ENCODE results near the gene NTNG1. TPM values are rescaled to one million over a fixed set of nuclear protein-coding genes. Genes with fewer than 3 reads are reported as not detected.

NTNG1 gene
- total and polyA plus RNA-seq, 2 of the 13 experiments (the other 11 are each of a cell fraction or from before 2014, with no cell fraction given): not detected

DNA sequence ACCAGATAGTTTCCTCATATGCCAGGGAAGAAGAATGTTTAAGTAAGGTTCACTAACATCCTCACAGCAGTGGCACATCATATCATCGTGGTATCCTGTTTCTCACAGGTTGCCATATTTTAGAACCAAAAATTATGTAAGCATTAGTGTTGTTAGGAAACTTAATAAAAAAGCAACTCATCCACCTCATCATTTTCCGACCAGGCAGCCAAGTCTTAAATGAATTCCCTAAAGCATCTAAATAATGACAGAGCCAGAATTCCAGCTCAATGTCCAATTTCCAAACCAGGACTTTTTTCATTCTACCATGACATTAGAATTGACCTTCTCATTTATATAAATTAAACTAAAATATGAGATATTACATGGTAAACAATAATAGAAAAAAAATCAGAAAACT, 272.7 kb downstream of the NTNG1 start:
- H3K4me3 ChIP-seq (replicated peaks in 1 of 3; ENCODE audit: insufficient read depth in 1 of 3, low read depth in 2 of 3, low read length in 3 of 3): no peak overlapping the region
- H4K20me1 ChIP-seq (ENCODE audit: insufficient read depth, low read length): no peaks in the 10 kb centered on the region
- no peak overlapping the region for H3K4me2 ChIP-seq (ENCODE audit: low read depth, low read length)
- H3K27ac ChIP-seq (ENCODE audit: extremely low read length, insufficient read depth, low read length): no peak overlapping the region
- no peaks in the 10 kb centered on the region for H3K27me3 ChIP-seq (ENCODE audit: control insufficient read depth in 1 of 2, insufficient read depth in 2 of 2, low read length in 2 of 2)
- H3K9ac ChIP-seq (ENCODE audit: insufficient read depth, low read depth, low read length): no peak overlapping the region
- intact Hi-C loops (cut with micrococcal nuclease; ENCODE audit: unreplicated experiment): no loop called here
- no peak for ATAC-seq
- H3K9me3 ChIP-seq (ENCODE audit: low read length): no peaks in the 10 kb centered on the region
- no peaks in the 10 kb centered on the region for H3K4me1 ChIP-seq (ENCODE audit: insufficient read depth, low read length)
- CTCF ChIA-PET (ENCODE audit: low intra/inter-chr PET ratio, low total read pairs): no interaction called here
- DNase-seq (ENCODE audit: low spot score): no peak
- WGBS (ENCODE audit: low lambda C conversion rate): 30% methylated on average over 2 of the region's 2 CpGs
- TF ChIP-seq SMARCC2 (IDR thresholded peaks at IDR 0.05): no peak
- TF ChIP-seq, protein P1, sequence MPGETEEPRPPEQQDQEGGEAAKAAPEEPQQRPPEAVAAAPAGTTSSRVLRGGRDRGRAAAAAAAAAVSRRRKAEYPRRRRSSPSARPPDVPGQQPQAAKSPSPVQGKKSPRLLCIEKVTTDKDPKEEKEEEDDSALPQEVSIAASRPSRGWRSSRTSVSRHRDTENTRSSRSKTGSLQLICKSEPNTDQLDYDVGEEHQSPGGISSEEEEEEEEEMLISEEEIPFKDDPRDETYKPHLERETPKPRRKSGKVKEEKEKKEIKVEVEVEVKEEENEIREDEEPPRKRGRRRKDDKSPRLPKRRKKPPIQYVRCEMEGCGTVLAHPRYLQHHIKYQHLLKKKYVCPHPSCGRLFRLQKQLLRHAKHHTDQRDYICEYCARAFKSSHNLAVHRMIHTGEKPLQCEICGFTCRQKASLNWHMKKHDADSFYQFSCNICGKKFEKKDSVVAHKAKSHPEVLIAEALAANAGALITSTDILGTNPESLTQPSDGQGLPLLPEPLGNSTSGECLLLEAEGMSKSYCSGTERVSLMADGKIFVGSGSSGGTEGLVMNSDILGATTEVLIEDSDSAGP (CRISPR knock-in tag; IDR thresholded peaks at IDR 0.05; ENCODE audit: borderline replicate concordance): no peak
- no peak for TF ChIP-seq RBM39 (IDR thresholded peaks at IDR 0.05; ENCODE audit: low read depth, low read length, poor library complexity, severe bottlenecking)
- TF ChIP-seq ZNF768 (CRISPR knock-in tag; IDR thresholded peaks at IDR 0.05): no peak
- no peak for TF ChIP-seq CC2D1A (CRISPR knock-in tag; IDR thresholded peaks at IDR 0.05)
- TF ChIP-seq, protein P2, sequence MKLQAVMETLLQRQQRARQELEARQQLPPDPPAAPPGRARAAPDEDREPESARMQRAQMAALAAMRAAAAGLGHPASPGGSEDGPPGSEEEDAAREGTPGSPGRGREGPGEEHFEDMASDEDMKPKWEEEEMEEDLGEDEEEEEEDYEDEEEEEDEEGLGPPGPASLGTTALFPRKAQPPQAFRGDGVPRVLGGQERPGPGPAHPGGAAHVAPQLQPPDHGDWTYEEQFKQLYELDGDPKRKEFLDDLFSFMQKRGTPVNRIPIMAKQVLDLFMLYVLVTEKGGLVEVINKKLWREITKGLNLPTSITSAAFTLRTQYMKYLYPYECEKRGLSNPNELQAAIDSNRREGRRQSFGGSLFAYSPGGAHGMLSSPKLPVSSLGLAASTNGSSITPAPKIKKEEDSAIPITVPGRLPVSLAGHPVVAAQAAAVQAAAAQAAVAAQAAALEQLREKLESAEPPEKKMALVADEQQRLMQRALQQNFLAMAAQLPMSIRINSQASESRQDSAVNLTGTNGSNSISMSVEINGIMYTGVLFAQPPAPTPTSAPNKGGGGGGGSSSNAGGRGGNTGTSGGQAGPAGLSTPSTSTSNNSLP (IDR thresholded peaks at IDR 0.05; ENCODE audit: low read depth, low read length): no peak
- TF ChIP-seq MYC (CRISPR knock-in tag; IDR thresholded peaks at IDR 0.05; ENCODE audit: borderline replicate concordance): no peak
- TF ChIP-seq KLF11 (CRISPR knock-in tag; IDR thresholded peaks at IDR 0.05): no peak
- no peak for TF ChIP-seq ZNF615 (CRISPR knock-in tag; IDR thresholded peaks at IDR 0.05; ENCODE audit: borderline replicate concordance)
- TF ChIP-seq ZMYM4 (CRISPR knock-in tag; IDR thresholded peaks at IDR 0.05): no peak
- no peak for TF ChIP-seq ZNF430 (CRISPR knock-in tag; IDR thresholded peaks at IDR 0.05)
- TF ChIP-seq, protein P3, sequence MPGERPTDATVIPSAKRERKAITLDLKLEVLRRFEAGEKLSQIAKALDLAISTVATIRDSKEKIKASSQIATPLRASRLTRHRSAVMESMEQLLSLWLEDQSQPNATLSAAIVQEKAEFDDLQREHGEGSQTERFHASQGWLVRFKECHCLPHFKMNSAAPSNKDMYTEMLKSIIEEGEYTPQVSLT (CRISPR knock-in tag; IDR thresholded peaks at IDR 0.05; ENCODE audit: borderline replicate concordance, low read depth): no peak
- POLR2A ChIA-PET: no interaction called here
- no peaks in the 10 kb centered on the region for H3K79me2 ChIP-seq (ENCODE audit: insufficient read depth, low read length)
- BruUV-seq (replicated peaks): no TSS peak
- H3K36me3 ChIP-seq (replicated peaks in 1 of 2; ENCODE audit: control insufficient read depth in 1 of 2, insufficient read depth in 2 of 2, low read length in 2 of 2): no peaks in the 10 kb centered on the region
- FAIRE-seq: no peak
- H2AFZ ChIP-seq (ENCODE audit: low read length): no peak overlapping the region
- in situ Hi-C loops (cut with HindIII; ENCODE audit: extremely low pct_ligation_motif_present, low pct_unique_long_range_greater_than_20kb): no loop called here
